Right atrium auricular region (tissue), 2 donors: Measurements from ENCODE around the gene THRB. TPM values are rescaled to one million over a fixed set of nuclear protein-coding genes. Genes with fewer than 3 reads are reported as not detected.

Experiments used
- DNase-seq: peaks from one replicate; pipeline ENCODE4 v3.0.0-alpha.2; 2019; ENCODE audit warnings: low spot score
- H3K27ac ChIP-seq, 2 donors: fragments of 200-600 bp; sonication (generic); 1 replicate in 1 of 2; 2 replicates in 1 of 2; pipeline ENCODE4 v1.5.1; 2016 to 2019
- H3K27me3 ChIP-seq, 2 donors: fragments of 200-600 bp; sonication (generic); one replicate each; pipeline versions ENCODE4 v1.5.1 to v1.6.0; 2017 to 2019
- H3K36me3 ChIP-seq: fragments of 200-600 bp; sonication (generic); one replicate; pipeline ENCODE4 v1.5.1; 2016
- H3K4me1 ChIP-seq, 2 donors: fragments of 200-600 bp; sonication (generic); one replicate each; pipeline versions ENCODE4 v1.5.1 to v1.6.0; 2017 to 2019
- H3K4me3 ChIP-seq, 2 donors: fragments of 200-600 bp; sonication (generic); 1 replicate in 1 of 2; 2 replicates in 1 of 2; pipeline ENCODE4 v1.5.1; 2017 to 2019; ENCODE audit warnings: mild to moderate bottlenecking in 1 of 2, moderate library complexity in 1 of 2
- H3K9me3 ChIP-seq, 2 donors: fragments of 200-600 bp; sonication (generic); one replicate each; pipeline ENCODE4 v1.5.1; 2019
- total RNA-seq, 2 donors: library from RNA; depleted of rRNA; stranded (reverse); fragments of >200 nt; gene quantifications; one replicate each; pipeline ENCODE4 v1.1.0, GENCODE V29; 2016
- TF ChIP-seq, protein P1 (sequence below), 2 donors: fragments of 200-600 bp; sonication (generic); IDR thresholded peaks; one replicate each; pipeline ENCODE4 v1.5.1; 2019; ENCODE audit warnings: antibody characterized with exemption in 2 of 2

Gene THRB
- total RNA-seq, 2 donors from 2014 or later, result 4.2 to 7.0 TPM

DNA sequence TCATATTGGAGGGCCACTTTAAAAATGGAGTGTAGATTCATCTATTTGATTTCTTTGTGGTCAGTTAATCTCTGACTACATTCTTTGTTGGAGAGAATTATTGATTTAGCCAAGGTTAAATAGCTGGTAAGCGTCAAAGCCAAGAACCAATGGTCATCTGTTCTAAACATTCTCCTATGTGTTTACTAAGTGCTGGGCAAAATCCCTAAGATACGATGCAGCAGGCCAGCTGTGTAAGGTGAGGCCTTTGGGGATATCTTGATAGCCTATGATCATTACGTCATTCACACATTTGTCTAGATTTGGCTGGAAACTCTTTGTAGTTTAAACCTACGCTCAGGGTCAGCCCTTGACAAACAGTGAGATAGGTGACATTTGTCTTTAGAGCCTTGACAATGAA, 313.4 kb downstream of the THRB start:
- H3K36me3 ChIP-seq, result no peaks in the 10 kb centered on the region
- no peaks in the 10 kb centered on the region for H3K27me3 ChIP-seq
- H3K4me3 ChIP-seq, result no peak overlapping the region
- no peak overlapping the region for H3K27ac ChIP-seq
- TF ChIP-seq, protein P1, sequence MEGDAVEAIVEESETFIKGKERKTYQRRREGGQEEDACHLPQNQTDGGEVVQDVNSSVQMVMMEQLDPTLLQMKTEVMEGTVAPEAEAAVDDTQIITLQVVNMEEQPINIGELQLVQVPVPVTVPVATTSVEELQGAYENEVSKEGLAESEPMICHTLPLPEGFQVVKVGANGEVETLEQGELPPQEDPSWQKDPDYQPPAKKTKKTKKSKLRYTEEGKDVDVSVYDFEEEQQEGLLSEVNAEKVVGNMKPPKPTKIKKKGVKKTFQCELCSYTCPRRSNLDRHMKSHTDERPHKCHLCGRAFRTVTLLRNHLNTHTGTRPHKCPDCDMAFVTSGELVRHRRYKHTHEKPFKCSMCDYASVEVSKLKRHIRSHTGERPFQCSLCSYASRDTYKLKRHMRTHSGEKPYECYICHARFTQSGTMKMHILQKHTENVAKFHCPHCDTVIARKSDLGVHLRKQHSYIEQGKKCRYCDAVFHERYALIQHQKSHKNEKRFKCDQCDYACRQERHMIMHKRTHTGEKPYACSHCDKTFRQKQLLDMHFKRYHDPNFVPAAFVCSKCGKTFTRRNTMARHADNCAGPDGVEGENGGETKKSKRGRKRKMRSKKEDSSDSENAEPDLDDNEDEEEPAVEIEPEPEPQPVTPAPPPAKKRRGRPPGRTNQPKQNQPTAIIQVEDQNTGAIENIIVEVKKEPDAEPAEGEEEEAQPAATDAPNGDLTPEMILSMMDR (IDR thresholded peaks at IDR 0.05), result no peak
- H3K4me1 ChIP-seq, result peaks cover 0 to 8% of the 10 kb centered on the region in 2 donors
- H3K9me3 ChIP-seq, result no peaks in the 10 kb centered on the region
- no peak for DNase-seq

DNA sequence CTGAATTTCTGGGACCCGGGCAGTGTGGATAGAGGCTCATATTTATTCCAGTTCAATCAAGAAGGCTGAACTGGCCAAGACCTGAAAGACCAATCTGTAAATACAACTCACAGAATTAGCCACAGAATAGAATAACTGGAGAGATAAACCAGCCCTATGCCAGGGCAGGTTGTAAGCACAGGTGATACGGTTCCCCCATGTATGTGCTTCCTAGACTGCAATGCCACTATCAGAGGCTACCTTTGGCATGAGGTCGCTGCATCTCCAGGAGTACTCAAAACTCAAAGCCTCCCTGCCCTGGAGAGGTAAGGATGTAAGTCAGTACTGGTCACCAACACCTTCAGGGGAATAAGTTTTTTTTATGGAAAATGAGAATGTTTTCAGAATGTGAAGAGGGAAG, 314.0 kb downstream of the THRB start:
- H3K27ac ChIP-seq, result no peak overlapping the region

DNA sequence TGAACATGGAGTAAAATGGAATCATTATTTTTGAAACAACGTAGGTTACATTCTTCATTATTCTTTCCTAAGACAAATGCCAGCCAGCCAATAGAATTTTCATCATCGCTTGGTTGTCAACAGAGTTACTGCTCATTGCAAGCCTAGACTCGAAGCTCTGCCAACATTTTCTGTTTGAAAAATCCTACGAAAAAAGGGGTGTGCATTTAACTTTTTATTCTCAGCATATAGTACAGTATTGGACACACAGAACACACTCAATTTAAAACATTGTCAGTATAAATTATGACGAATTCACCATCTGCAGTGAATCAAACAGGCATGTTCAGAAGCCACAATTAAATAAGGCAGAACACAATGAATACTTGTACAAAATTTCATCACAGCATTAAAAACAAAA, 317.4 kb downstream of the THRB start:
- H3K4me3 ChIP-seq, result no peak overlapping the region
- no peak overlapping the region for H3K27ac ChIP-seq
- DNase-seq, result no peak
- no peaks in the 10 kb centered on the region for H3K4me1 ChIP-seq
- TF ChIP-seq, protein P1 (IDR thresholded peaks at IDR 0.05), result no peak
- H3K36me3 ChIP-seq, result no peaks in the 10 kb centered on the region
- no peaks in the 10 kb centered on the region for H3K9me3 ChIP-seq
- H3K27me3 ChIP-seq, result no peaks in the 10 kb centered on the region

More for the DNA sequence above, 314.0 kb downstream of the THRB start:
- TF ChIP-seq, protein P1 (IDR thresholded peaks at IDR 0.05), result no peak
- H3K4me1 ChIP-seq, result peaks cover 0 to 2% of the 10 kb centered on the region in 2 donors
- no peak overlapping the region for H3K4me3 ChIP-seq
- no peaks in the 10 kb centered on the region for H3K27me3 ChIP-seq
- no peaks in the 10 kb centered on the region for H3K36me3 ChIP-seq
- DNase-seq, result no peak
- no peaks in the 10 kb centered on the region for H3K9me3 ChIP-seq

DNA sequence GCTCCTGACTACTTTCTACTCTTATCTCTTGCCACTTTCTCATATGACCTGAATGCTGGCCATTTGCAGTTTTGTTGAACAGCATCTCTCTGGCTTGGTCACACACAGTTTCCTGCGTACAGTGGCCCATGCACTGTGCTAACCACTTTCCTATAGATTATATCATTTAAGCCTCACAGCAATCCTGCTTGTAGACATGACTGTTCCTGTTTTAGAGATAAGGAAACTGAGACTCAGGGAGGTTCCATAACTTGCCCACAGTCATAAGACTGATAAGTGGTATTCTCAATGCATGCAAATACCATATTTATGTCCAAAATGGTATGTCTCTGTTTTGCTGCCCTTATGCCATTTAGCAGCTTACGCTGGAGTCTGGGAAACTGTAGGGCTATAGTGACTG, 320.0 kb downstream of the THRB start:
- TF ChIP-seq, protein P1 (IDR thresholded peaks at IDR 0.05), result no peak
- Histone ChIP-seq H3K36me3 (no peaks in the 10 kb centered on the region), H3K27ac (no peak overlapping the region), H3K4me3 (no peak overlapping the region), H3K9me3 (no peaks in the 10 kb centered on the region), H3K4me1 (no peaks in the 10 kb centered on the region), H3K27me3 (no peaks in the 10 kb centered on the region)
- no peak for DNase-seq

DNA sequence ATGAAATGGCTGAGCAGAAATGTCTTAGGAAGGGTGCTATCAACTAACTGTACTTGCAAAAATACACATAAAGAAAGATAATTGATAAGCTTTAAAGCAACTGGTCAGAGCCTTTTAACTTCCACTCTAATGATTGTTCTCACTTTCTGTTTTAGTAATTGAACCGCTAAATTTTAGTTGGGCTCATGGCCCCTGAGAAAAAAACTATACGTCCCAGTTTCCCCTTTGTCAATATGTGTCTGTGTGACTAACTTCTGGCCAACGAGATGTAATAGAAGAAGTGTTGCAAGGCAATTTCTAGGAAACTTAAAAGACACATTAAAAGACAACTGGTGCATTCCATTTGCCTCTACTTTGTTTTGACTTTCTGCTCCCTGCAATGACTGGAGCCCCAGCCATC, 325.7 kb downstream of the THRB start:
- no peak for DNase-seq
- Histone ChIP-seq H3K4me1 (no peaks in the 10 kb centered on the region), H3K27me3 (no peaks in the 10 kb centered on the region), H3K27ac (no peak overlapping the region), H3K9me3 (no peaks in the 10 kb centered on the region), H3K4me3 (no peak overlapping the region), H3K36me3 (no peaks in the 10 kb centered on the region)
- TF ChIP-seq, protein P1 (IDR thresholded peaks at IDR 0.05), result no peak

DNA sequence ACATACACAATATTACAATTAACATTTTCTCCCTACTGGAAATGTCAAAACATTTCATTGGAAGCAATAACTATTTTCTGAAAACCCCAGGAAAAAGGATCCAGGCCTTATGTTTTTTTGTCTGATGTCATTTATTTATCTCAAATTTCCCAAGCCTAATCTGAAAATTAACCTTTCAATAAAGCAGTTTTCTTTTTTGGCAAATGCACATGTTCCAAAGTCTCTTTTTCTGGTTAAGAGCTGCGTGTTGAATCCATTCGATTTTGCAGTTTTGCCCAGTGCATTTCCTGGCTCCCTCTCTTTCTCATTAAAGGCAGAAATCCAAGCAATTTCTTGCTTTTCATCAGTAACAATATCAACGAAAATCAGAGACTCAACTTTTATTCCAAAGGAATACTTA, 327.2 kb downstream of the THRB start:
- TF ChIP-seq, protein P1 (IDR thresholded peaks at IDR 0.05), result no peak
- no peak for DNase-seq
- H3K27ac ChIP-seq, result no peak overlapping the region

More for the DNA sequence above, 327.2 kb downstream of the THRB start:
- H3K9me3 ChIP-seq, result no peaks in the 10 kb centered on the region
- H3K4me1 ChIP-seq, result no peaks in the 10 kb centered on the region
- H3K36me3 ChIP-seq, result no peaks in the 10 kb centered on the region
- H3K4me3 ChIP-seq, result no peak overlapping the region
- no peaks in the 10 kb centered on the region for H3K27me3 ChIP-seq
